Psoas muscle (tissue), 8 donors: ENCODE data around the gene CHRND. TPM values are rescaled to one million over a fixed set of nuclear protein-coding genes. Genes with fewer than 3 reads are reported as not detected.

ENCODE experiments used
- ATAC-seq, 4 donors: fragments of 200-7000 bp; cut with Tn5 transposase; one replicate each; pipeline ENCODE4 v1.9.1; 2020; ENCODE audit warnings: moderate library complexity in 3 of 4, mild to moderate bottlenecking in 2 of 4
- DNase-seq, 2 donors: peaks; one replicate each; pipeline ENCODE4 v3.0.0-alpha.2; 2020
- H3K27ac ChIP-seq: fragments of 200-600 bp; one replicate; pipeline ENCODE4 v1.8.0; 2022
- H3K27me3 ChIP-seq, 3 donors: fragments of 200-600 bp in 1 of 3; one replicate each; pipeline versions ENCODE4 v1.6.1 to v1.8.0; 2013 to 2022; ENCODE audit warnings: low read length in 2 of 3, mild to moderate bottlenecking in 2 of 3, moderate library complexity in 1 of 3; ENCODE audit not compliant: insufficient read depth in 3 of 3
- H3K36me3 ChIP-seq, 2 donors: fragments of 200-600 bp in 1 of 2; one replicate each; pipeline versions ENCODE4 v1.6.1 to v1.8.0; 2013 to 2022; ENCODE audit warnings: low read depth in 1 of 2, mild to moderate bottlenecking in 1 of 2, moderate library complexity in 1 of 2; ENCODE audit not compliant: insufficient read depth in 1 of 2
- H3K4me1 ChIP-seq: fragments of 200-600 bp; one replicate; pipeline ENCODE4 v1.8.0; 2022
- H3K4me3 ChIP-seq: fragments of 200-600 bp; one replicate; pipeline ENCODE4 v1.8.0; 2022; ENCODE audit warnings: mild to moderate bottlenecking
- H3K9me3 ChIP-seq: fragments of 200-600 bp; one replicate; pipeline ENCODE4 v1.8.0; 2022
- WGBS, 3 donors: extraction: QIAGEN DNeasy Blood & Tissue Kit; methylation state at CpG; one replicate each; pipeline versions ENCODE4 v1.1.6 to v1.1.7; 2013; 5-methylcytosine and 5-hydroxymethylcytosine counted together
- intact Hi-C, 2 donors: fragments of 100-400 bp; cut with DNase I; formaldehyde crosslinking; loops; one replicate each; pipeline versions ENCODE4 v1.11.0 to v1.14.2; 2022
- polyA plus RNA-seq, 3 donors: library from polyadenylated mRNA; stranded (reverse); fragments of 200-250 nt; gene quantifications; one replicate each; pipeline ENCODE4 v1.2.3, GENCODE V29; 2013
- total RNA-seq, 4 donors: library from RNA; stranded (reverse); fragmentation: NEBNext Ultra II Directional in 2 of 4; extraction: Animal tissue kit (Norgen Biotek cat#: 25700) in 2 of 4; gene quantifications; one replicate each; pipeline versions ENCODE4 v1.2.1 to v1.2.4, GENCODE V29; 2021 to 2023
- TF ChIP-seq, protein P1 (sequence below): fragments of 200-600 bp; IDR thresholded peaks from one replicate; pipeline ENCODE4 v1.8.0; 2022; ENCODE audit warnings: antibody characterized with exemption
- donor health status: healthy with polysubstance abuse.
- donor health status: DM: no; HTN: no; CAD: no; lungs with moderate emphysema.
- donor health status: Bipolar disorder and iron deficiency.
- donor health status: healthy.
- donor health status: DM: yes; HTN: yes; CAD: no.
- donor health status: DM: no; HTN: no; CAD: no.
- donor health status: DM: no; HTN: no; CAD: no.
- donor health status: DM: yes; HTN: yes; CAD: no.

Gene CHRND
- total and polyA plus RNA-seq, 7 donors, result 6.5 to 300 (median 58.8) TPM

DNA sequence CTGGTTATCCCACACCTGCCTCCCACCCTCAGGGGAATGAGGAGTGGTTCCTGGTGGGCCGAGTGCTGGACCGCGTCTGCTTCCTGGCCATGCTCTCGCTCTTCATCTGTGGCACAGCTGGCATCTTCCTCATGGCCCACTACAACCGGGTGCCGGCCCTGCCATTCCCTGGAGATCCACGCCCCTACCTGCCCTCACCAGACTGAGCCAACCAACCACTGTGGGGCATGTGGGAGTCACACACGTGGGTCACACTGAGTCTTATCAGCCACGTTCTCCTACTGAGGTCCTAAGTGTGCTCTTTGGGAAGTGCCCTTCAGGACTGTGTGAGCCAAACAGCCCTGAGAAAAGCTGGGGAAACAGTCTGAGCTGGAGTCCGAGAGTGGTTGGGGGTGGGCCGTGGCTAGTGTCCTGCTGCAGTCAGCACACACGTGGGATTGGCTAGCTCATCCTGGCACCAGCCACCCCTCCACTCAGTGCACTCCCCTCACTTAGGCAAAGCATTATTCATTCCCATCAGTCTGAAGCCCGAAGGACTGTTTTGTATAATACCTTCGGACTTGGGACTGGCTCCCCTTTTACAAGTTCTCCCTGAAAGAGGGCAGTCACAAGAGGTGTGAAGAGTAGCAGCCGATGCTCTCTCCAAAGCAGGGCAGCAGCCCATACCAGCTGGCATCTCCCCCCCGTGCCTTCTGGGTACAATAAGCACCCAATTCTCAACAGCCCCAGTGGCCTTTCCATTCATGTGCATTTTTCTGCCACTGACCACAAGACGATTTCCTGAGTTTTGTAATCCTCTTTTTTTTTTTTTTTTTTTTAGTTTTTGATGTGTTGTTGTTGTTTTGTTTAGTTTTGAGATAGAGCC, 19.8 kb downstream of the CHRND start:
- DNase-seq, result no peak
- Histone ChIP-seq H3K27ac (no peak overlapping the region), H3K27me3 (no peaks in the 10 kb centered on the region), H3K9me3 (no peaks in the 10 kb centered on the region), H3K4me1 (no peaks in the 10 kb centered on the region), H3K36me3 (peaks cover 0 to 25% of the 10 kb centered on the region in 2 donors), H3K4me3 (no peak overlapping the region)
- ATAC-seq, result no peak
- intact Hi-C loops, result no loop called here
- TF ChIP-seq, protein P1, sequence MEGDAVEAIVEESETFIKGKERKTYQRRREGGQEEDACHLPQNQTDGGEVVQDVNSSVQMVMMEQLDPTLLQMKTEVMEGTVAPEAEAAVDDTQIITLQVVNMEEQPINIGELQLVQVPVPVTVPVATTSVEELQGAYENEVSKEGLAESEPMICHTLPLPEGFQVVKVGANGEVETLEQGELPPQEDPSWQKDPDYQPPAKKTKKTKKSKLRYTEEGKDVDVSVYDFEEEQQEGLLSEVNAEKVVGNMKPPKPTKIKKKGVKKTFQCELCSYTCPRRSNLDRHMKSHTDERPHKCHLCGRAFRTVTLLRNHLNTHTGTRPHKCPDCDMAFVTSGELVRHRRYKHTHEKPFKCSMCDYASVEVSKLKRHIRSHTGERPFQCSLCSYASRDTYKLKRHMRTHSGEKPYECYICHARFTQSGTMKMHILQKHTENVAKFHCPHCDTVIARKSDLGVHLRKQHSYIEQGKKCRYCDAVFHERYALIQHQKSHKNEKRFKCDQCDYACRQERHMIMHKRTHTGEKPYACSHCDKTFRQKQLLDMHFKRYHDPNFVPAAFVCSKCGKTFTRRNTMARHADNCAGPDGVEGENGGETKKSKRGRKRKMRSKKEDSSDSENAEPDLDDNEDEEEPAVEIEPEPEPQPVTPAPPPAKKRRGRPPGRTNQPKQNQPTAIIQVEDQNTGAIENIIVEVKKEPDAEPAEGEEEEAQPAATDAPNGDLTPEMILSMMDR, result no peak
- 60 to 81% (median 67%) methylated on average over 17 of the region's 17 CpGs for WGBS, 3 donors

DNA sequence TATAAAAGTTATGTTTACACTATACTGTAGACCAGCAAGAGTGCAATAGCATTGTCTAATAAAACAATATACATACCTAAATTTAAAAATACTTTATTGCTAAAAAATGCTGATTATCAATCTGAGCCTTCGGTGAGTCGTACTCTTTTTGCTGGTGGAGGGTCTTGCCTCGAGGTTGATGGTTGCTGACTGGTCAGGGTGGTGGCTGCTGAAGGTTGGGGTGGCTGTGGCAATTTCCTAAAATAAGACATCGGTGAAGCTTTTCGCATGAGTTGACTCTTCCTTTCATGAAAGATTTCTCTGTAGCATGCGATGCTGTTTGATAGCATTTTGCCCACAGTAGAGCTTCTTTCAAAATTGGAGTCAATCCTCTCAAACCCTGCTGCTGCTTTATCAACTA, 22.0 kb downstream of the CHRND start:
- intact Hi-C loops, result loop anchor here in 1 of 2 donors (2.0 kb wide), 1 partner anchor 21 kb away; the partner anchor contains the start of gene CHRND
- Histone ChIP-seq H3K27me3 (no peaks in the 10 kb centered on the region), H3K36me3 (peaks cover 0 to 38% of the 10 kb centered on the region in 2 donors), H3K4me1 (peaks cover 13% of the 10 kb centered on the region), H3K9me3 (no peaks in the 10 kb centered on the region), H3K4me3 (no peak overlapping the region), H3K27ac (no peak overlapping the region)
- WGBS, 3 donors, result 97 to 99% (median 99%) methylated on average over 6 of the region's 6 CpGs
- ATAC-seq, result no peak
- TF ChIP-seq, protein P1, result no peak
- no peak for DNase-seq

DNA sequence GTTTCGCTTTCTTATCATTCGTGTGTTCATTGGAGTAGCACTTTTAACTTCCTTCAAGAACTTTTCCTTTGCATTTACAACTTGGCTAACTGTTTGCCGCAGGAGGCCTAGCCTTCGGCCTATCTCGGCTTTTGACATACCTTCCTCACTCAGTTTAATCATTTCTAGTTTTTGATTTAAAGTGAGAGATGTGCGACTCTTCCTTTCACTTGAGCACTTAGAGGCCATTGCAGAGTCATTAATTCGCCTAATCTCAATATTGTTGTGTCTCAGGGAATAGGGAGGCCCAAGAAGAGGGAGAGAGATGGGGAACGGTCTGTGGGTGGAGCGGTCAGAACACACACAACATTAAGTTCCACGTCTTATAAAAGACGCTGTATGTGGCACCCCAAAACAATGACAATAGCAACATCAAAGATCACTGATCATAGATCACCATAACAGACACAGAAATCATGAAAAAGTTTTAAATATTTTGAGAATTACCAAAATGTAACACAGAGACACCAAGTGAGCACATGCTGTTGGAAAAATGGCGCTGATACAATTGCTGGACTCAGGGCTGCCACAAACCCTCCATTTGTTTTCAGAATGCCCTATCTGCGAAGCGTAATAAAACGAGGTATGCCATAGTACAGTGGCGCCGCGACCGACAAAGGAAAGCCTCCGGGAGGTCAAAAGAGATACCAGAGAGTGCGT, 23.8 kb downstream of the CHRND start:
- Histone ChIP-seq H3K9me3 (no peaks in the 10 kb centered on the region), H3K27me3 (no peaks in the 10 kb centered on the region), H3K4me1 (peaks cover 32% of the 10 kb centered on the region), H3K4me3 (peak overlapping the region; percentile 97), H3K36me3 (peaks cover 6 to 32% of the 10 kb centered on the region in 2 donors), H3K27ac (peak overlapping the region; percentile 99)
- 35 to 39% (median 38%) methylated on average over 21 of the region's 21 CpGs for WGBS, 3 donors
- no peak for DNase-seq
- ATAC-seq, result no peak
- TF ChIP-seq, protein P1, result no peak
- intact Hi-C loops, result loop anchor here in 1 of 2 donors (2.0 kb wide), 2 partner anchors 23 to 25 kb away; partner anchors contain the start of gene CHRND

DNA sequence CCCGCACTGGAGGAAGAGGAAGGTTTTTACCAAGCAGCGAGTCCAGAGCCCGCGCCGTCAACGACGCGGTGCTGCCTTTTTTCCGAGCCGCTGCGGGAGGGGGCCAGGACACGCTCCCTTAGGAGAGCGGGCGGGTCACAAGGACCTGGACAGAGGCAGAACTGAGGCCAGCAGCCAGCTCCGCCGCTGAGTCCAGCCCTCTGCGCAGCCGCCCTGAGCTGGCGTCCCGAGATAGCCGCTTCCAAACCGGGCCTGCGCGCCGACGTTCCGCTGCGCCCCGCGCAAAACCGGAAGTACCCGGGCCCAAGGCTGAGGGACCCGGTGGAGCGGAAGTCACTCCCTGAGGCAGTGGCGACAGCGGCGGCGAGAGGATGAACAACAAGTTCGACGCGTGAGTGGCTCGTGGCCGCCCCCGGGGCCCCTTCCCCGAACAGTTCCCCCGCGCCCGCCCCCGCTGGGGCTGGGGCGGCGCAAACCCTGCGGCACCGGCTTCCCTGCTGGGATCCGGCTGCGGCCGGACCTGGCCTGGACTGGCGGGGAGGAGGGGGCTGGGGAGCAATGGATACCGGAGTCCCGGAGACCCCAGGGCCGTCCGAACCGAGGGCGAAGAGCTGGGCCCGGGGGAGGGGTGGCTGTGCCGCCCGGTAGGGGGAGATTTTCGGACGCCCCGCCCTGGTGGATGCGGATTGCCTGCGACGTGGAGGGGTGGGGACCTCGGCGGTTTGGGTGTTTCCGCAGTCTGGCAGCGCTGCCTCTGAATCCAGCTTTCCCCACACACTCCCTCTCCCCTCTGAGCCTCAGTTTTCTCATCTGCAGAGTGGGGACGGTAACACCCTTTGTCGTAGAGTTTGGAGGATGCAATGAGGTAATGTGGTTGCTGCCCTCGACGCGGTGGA, 24.6 kb downstream of the CHRND start, which contains the start of the genes EIF4E2 and TIGD1:
Gene EIF4E2, plus strand, starts transcription at position 336 of the 896 bp plus-strand sequence. Its CDS starts 36 bp downstream, at position 372.
Gene TIGD1, minus strand, starts transcription at position 204 of the 896 bp plus-strand sequence. CDS start 675 bp downstream, outside the sequence.
- no peaks in the 10 kb centered on the region for H3K9me3 ChIP-seq
- 0% methylated on average over 60 to 81 of the region's 81 CpGs for WGBS, 3 donors
- TF ChIP-seq, protein P1, result peak; percentile 28
- H3K27me3 ChIP-seq, result no peaks in the 10 kb centered on the region
- H3K4me3 ChIP-seq, result peak within 1 kb of the TSS; percentile 97
- peaks cover 38% of the 10 kb centered on the region for H3K4me1 ChIP-seq
- intact Hi-C loops, result loop anchor here in 1 of 2 donors (2.0 kb wide), 1 partner anchor 24 kb away; no protein-coding TSS in a partner anchor
- peak; percentile 94 to 98 (median 96) for ATAC-seq
- H3K27ac ChIP-seq, result peak within 1 kb of the TSS; percentile 99
- peaks cover 6 to 32% of the 10 kb centered on the region in 2 donors for H3K36me3 ChIP-seq
- DNase-seq, result peak; percentile 96 to 98
